Measurements from ENCODE around the gene TRIP6. TPM values are rescaled to one million over a fixed set of nuclear protein-coding genes. Genes with fewer than 3 reads are reported as not detected.
"Not testable (repeated sequence)": the region's sequence is repeated elsewhere in the genome, so short reads cannot be mapped to it uniquely, and the experiment has no call there.

The TRIP6 gene
- total RNA-seq, 1 donor from 2014 or later: 87.9 TPM

DNA sequence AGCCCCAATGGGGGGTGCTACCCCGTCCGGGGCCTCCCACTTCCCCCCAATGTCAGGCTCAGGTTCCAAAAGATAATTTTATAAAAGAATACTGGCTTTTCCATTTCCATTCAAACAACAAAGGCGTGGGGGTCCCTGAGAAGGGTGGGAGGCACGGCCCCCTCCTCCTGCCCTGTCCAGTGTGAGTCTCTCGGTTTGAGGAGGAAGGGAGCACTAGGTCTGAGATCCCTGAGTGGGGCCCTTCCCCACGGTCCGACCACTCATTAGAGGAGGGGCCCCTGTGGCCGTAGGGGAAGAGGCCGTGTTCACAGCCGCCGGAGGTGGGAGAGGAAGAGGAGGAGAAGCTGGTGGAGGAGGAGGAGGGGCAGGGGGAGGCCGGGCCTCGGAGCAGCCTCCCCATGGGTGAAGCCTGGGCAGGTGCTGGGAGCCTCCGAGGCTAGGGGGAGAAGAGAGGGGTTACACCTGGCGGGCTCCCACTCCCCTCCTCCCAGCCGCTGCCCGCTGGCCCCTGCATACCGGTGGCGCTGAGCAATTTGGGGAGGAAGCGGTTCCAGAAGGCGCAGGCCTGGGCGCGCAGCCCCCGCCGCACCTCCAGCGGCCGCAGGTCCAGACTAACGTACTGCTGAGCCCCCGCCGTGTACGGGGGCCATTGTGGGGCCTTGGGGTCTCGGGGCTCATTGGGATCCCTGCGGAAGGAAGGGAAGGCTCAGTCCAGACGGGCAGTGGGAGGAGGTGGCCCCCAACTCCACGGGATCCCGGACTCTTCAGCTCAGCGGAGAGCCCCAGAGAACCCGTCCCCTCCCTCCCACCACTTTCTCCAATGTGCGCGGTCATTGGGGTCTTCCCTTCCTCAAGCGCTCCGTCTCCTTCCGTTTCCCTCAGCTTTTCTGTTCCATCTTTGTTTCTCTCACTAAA lies 23.7 kb downstream of the TRIP6 start:
- no peak for DNase-seq (ENCODE audit: low read depth)

DNA sequence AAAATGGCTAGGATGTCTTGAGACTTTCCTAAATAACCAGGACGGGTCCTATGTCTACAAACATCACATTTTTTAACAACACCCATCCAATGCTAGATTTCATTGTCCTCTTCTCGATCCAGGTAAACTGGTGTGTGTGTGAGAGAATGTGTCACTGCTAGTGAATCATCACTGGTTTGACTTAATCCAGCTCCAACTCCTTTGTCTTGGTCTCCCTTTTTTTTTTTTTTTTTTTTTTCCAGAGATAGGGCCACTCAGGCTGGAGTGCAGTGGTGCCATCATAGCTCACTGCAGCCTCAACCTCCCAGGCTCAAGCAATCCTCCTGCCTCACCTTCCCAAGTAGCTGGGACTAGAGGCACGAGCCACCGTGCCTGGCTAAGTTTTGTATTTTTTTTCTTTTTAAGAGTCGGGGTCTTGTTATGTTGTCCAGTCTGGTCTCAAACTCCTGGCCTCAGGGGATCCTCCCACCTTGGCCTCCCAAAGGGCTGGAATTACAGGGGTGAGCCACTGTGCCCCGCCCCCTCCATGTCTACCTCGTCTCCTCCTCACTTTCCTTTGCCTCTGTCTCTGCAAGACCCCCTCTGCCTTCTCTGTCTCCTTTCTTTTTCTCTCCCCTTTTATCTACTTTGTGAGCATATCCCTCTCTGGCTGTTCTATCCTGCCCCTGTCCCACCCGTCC lies 24.5 kb downstream of the TRIP6 start:
- peak; percentile 78 for DNase-seq (ENCODE audit: low read depth)

DNA sequence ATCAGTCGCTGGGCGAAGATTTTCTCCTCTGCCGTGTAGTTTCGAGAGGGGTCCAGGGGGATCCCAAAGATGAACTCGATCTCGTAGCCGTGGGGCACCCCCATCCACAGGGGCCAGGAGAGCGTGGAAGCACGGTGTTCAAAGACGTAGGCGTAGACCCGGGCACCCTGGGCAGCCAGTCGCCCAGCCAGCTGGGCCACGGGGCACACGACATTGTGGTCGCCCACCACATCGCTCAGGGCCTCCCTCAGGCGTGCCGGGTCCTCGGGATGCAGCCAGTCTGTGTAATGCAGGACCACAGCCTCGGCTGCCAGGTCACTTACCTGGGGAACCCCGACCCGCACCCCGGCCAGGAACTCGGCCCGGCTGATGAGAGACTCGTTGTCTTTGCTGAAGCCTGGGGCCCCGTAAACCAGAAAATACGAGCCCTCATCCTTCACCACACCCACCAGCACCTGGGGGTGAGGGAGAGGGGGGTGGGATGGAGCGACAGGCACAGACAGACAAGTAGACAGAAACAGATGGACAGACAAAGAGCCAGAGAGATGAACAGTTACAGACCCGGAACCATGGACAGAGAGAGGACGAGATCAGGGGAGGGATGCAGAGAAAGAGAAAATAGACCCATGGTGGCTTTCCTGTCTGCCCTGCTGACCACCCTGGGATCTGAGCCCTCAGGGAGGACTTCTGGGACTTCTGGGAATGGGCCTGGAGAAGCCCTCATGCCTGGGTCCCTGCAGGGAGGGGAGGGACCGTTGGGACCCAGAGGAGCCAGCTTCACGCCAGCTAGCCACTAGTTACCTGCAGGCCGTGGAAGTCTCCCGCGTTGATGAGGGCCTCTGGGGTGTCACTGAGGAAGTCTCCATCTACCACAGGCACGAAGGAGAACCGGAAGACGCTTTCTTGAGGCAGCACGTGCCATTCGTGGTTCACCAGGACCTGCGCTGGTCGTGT lies 25.5 kb downstream of the TRIP6 start:
- no peak for DNase-seq (ENCODE audit: low read depth)

DNA sequence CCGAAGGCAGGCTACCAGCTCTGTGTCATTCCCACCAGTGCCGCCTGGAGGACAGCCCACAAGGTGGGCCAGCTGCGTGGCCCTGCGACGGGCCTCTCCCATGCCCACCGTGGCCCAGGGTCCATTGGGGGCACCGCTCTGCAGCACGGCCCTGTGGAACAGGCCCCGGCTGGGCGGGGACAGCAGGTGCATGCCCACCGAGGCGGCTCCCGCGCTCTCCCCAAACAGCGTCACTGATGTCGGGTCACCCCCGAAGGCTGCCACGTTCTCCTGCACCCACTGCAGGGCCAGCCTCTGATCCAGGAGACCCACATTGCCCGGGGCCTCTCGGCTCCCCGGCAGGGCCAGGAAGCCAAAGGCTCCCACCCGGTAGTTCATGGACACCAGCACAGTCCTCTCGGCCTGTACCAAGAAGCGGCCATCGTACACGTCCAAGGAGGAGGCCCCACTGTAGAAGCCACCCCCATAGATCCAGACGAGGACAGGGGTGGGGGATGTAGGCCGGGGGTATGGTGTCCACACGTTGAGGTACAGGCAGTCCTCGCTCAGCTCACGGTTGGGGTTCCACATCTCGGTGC lies 26.2 kb downstream of the TRIP6 start:
- no peak for DNase-seq (ENCODE audit: low read depth)

DNA sequence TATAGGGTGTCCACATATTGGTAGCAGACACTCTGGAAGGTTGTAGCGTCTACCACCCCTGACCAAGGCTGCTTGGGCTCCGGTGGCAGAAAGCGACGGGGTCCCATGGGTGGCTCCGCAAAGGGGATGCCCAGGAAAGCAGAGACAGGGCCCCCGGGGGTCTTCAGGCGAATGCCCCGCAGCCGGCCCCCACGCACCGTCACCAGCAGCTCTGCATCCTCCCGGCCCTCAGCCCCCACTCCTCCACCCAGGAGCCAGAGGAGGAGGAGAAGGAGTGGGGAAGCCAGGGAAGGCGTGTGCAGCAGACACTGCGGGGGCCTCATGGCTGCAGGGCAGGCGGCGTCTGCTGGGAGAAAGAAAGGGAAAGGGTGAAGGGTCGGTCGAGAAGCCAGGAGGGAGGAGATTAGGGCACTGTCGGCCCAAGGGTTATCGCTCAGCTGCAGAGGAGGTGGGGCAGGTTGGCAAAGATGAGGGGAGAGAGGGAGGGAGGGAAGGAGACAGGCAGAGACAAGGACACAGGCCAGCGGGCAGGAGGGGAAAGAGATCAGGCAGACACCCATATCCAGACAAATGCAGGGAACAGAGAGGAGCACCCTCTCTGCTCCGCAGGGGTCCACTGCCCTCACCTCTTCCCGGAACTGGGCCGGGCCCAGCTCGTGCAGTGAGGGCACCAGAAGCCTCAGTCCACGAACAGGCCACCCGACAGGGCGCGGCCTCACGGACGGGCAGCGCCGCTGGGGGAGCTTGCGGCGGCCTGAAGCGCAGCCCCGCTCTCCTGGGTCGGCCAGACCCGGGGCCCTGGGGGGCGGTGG lies 26.9 kb downstream of the TRIP6 start:
- DNase-seq (ENCODE audit: low read depth): no peak

DNA sequence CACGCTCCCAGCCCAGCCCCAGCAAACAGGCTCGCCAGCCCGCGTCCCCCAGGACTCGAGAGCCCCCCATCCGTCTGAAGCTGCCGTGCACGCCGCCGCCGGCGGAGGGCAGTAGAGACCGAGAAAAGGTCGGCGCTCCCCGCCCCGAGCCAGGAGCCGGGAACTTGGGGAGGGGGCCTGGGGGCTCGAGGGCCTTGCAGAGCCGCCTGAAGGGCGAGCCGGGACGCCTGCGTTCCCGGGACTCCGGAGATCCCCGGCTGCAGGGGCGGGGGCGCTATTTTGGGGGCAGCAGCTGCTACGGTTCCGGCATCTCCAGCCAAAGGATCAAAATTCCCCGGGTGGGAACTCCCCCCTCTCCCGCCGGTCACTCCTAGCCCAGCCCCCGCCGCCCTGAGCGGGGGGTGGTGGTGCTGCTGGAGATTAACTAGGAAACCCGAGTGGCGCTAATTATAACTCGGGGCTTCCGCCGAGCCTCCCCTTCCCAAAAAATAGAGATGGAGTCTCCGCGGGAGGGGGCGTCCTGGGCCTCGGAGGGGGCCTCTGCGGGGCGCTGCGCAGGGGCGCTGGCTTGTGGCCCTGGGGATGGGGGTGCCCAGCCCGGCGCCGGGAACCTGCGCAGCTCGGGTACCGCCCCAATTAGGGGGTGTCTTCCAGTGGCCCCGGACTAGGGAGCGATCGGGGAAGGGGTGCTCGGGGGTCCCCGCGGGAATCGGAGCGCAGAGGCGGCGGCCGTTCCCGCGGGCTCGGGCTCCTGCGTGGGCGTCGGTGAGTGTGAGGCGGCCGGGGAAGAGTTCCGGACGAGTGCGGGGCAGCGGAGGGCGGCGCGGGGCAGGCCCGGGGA lies 27.9 kb downstream of the TRIP6 start:
- DNase-seq (ENCODE audit: low read depth): no peak

DNA sequence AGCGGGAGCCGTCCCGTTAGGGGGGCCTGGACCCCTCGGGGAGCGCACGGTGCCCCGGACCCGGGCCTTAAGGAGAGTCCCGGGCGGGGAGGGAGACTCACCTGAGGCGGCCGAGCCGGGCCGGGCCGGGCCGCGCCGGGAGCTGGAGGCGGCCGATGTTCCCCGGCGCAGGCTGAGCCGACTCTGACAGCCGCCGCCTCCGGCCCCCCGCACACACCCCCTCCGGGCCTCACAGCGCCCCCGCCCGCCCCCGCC lies 28.4 kb downstream of the TRIP6 start, which contains the start of gene ACHE:
Gene ACHE, minus strand, starts transcription at position 188 of the 255 bp plus-strand sequence. CDS start 1,656 bp downstream, outside the sequence.
- no peak for DNase-seq (ENCODE audit: low read depth)

DNA sequence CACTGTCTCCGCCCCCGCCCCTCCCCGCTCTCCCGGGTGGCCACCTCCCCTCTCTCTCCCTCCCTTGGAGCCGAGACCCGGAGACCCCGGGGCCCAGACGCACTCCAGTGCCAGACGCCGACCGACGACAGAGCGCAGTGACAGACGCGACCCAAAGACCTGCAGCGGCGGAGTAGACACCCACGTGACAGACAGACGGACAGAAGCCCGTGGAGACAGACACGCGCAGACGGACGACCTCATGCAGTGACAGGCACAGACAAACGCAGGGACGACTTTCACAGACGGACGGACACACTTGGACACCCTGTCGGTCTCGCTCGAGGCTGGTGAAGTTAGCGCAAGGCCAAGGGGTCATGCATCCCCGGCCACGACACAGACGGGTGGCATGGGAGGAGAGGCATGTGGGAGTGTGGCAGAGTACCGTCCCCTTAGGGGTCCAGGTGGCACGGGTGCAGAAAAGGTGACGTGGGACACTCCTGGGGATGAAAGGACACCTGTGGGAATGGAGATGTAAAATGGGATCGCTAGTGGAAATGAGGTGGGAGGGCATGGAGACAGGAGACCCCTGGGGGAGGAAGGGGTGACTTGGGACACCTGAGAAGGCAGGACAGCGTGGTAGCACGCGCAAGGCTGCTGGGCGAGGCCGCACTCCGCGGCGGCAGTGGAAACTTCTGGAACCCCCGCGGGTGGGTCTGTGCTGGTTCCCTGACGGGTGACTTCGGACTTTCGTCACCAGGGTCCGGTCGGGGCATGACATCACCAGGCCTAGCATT lies 29.0 kb downstream of the TRIP6 start:
- DNase-seq (ENCODE audit: low read depth): no peak

DNA sequence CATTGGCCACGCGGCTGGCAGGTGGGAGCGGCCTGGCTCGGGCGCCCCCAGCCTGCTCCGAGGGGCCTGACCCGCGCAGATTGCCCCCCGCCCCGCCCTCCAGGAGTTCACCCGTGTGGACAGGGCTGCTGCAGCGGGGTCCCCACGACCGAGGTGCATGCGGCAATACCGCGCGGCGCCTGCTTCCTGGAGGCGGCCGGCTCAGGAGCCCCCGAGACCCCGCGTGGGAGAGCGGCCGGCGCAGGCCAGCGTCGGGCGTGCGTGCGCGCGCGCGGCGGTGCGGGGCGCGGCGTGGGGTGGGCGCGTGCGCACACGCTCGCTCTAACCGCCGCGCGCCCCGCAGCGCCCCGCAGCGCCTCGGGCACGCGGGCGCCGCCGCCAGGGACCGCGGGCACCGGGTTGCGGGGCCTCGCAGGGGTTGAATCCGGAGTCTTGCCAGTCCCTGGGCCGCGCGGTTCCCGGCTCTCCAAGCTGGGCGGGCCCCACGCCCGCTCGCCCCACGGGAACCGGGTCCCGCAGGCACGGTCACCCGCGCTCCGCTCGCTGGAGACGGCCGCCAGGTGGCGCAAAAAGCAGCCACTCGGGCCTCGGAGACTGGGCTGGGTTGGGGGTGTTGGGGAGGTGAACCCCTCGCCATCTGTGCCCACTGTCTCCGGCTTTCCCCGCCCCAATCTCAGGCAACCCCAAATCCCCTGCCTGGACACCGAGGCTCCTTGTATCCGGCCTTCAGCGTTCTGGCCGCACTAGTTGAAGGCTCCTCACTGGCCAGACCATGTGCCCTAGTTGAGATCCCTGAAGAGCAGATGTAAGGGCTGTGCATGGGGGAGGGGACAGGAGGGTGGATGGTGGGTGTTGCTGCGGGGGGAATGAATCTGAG lies 29.8 kb downstream of the TRIP6 start:
- no peak for DNase-seq (ENCODE audit: low read depth)

DNA sequence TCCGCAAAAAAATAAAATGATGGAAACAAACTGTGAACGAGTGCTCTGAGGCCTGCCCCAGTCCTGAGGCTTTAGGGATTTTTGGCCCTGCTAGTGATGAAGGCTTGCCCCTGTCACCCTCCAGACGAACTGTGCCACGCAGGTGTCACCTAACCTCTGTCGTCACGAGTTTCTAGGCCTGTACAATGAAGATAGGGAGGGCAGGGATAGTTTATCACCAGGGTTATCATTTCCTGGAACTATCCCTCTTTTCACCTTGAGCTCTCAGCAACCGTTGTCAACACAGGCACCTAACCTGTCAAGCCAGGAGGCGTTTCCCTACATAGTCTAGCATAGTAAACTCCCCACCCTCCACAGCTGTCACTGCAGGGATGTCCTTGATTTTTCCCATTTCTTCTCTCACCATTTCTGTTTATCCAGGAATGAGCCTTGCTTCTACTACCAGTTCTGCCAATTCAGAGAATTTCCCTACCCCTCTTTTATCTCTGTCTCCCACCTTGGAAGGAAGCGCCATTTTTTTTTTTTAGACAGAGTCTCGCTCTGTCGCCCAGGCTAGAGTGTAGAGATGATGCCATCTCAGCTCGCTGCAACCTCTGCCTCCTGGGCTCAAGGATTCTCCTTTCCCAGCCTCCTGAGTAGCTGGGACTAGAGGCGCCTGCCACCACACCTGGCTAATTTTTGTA lies 30.7 kb downstream of the TRIP6 start:
- no peak for DNase-seq (ENCODE audit: low read depth)

DNA sequence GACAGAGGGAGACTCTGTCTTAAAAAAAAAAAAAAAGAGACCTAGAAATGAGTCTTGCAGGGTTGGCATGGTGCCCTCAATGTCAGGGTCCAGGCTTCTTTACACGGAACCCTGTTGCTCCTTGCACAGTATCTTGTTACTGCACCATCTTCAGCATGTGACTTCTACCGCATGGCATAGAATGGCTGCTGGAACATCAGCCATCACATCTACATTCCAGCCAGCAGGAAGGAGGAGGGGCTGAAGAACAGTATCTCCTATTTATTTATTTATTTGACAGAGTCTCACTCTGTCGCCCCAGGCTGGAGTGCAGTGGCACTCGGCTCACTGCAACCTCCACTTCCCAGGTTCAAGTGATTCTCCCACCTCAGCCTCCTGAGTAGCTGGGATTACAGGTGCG lies 32.2 kb downstream of the TRIP6 start:
- DNase-seq (ENCODE audit: low read depth): no peak

DNA sequence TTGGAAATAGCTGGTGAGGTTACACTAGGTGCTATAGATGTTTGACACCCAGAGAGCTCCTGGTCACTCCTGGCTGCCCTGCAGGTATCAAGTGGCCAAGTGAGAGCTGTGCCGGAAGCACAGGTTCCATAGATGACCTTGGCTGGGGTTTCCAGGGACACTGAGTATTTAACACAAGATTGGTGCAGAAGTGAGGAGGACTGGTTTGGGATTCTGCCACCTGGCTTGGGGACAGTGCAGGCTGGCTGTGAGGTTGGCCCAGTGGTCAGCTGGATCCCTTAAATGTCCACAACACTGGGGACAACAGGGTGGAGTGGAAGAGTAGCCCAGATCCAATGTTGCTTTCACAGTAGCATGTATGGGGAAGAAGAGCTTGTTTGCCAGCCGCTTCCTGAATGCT lies 33.8 kb downstream of the TRIP6 start:
- no peak for DNase-seq (ENCODE audit: low read depth)

DNA sequence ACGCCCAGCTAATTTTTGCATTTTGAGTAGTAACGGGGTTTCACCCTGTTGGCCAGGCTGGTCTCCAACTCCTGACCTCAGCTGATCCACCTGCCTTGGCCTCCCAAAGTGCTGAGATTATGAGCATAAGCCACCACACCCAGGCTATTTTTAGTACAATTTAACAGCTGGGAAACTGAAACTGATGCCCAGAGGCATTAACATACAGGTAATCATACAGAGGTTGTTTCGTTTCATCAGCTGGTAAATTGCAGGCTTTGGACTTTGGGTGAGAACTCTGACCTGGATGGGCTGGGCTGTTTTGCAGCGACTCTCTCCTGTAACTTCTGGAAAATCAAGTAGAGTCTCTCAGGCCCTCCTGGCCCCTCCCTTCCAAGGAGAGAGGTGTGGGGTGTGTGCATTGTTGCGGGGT lies 34.7 kb downstream of the TRIP6 start:
- DNase-seq (ENCODE audit: low read depth): no peak

DNA sequence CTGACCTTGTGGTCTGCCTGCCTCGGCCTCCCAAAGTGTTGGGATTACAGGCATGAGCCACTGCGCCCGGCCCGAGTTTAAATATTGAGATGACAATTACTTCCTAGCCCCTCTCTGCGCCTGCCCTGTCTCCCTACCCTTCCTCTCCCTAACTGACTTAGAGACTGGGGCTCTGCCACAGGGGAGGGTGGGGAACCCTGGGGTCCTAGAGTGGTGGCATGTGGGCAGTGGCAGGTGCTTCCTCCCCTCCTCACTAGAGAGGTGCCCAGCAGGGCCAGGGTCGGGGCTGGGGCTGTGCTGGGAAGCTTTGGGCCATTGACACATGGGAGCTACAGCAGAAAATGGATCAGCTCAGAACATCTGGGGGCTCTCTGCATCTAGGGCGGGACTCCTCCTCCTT lies 35.5 kb downstream of the TRIP6 start:
- DNase-seq (ENCODE audit: low read depth): no peak

DNA sequence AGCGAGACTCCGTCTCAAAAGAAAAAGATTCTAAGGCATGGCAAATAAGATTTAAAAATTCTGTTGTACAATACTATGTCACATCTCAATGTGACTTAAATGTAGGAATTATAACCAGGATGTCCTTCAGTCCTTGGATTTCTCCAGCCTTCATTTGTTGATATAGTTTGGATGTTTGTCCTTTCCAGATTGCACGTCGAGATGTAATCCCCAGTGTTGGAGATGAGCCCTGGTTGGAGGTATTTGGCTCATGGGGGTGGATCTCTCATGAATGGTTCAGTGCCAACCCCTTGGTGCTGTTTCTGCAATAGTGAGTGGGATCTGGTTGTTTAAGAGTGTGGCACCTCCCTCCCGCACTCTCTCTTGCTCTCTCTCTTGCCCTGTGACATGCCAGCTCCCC lies 41.3 kb downstream of the TRIP6 start:
- DNase-seq (ENCODE audit: low read depth): no peak

DNA sequence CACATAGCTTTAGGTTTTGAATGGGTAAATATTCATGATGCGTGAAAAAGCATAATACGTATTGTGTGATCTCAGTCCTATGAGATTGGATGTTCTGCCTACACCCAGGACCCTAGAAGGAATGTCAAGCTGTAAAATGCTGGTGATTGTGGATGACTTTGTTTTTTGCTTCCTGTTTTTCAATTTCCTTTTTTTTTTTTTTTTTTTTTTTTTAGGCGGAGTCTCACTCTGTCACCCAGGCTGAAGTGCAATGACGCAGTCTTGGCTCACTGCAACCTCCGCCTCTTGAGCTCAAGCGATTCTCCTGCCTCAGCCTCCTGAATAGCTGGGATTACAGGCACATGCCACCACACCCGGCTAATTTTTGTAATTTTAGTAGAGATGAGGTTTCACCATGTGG lies 43.3 kb downstream of the TRIP6 start:
- DNase-seq (ENCODE audit: low read depth): not testable (repeated sequence)

DNA sequence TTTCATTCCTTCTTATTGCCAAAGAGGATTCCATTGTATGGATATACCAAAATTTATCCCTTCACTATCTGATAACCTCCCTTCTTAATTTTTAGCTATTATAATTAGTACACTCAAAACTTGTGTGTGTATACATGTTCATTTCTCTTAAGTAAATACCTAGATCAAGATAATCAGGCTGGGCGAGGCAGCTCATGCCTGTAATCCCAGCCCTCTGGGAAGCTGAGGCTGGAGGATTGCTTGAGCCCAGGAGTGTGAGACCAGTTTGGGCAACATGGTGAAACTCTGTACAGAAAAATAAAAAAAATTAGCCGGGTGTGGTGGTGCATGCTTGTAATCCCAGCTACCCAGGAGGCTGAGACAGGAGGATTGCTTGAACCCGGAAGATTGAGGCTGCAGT lies 44.3 kb downstream of the TRIP6 start:
- no peak for DNase-seq (ENCODE audit: low read depth)
